Measurements from ENCODE around the gene BMP2. TPM values are rescaled to one million over a fixed set of nuclear protein-coding genes. Genes with fewer than 3 reads are reported as not detected.

Gene BMP2
- total and polyA plus RNA-seq, 4 experiments from 2014 or later = not detected

GRCh38 chr20:6818033-6818808 is 50.7 kb downstream of the BMP2 start:
- no peaks in the 10 kb centered on the region for H3K27me3 ChIP-seq (ENCODE audit: insufficient read depth, low read length)
- no peak overlapping the region for H3K27ac ChIP-seq (ENCODE audit: low read depth, low read length)
- H3K4me3 Mint-ChIP-seq = no peak overlapping the region
- intact Hi-C loops (cut with micrococcal nuclease) = no loop called here
- ChIA-PET CTCF (ENCODE audit: partially characterized antibody) (no interaction called here), POLR2A (ENCODE audit: partially characterized antibody) (no interaction called here)
- no peaks in the 10 kb centered on the region for H3K27me3 Mint-ChIP-seq
- H3K4me1 ChIP-seq (ENCODE audit: insufficient read depth, low read length) = no peaks in the 10 kb centered on the region
- DNase-seq = no peak
- peaks cover 0 to 9% (median 5%) of the 10 kb centered on the region in 8 donors for H3K9me3 Mint-ChIP-seq
- H3K36me3 ChIP-seq (ENCODE audit: insufficient read depth, low read length) = no peaks in the 10 kb centered on the region
- peak overlapping the region in 1 of 7 donors; percentile 26 for H3K27ac Mint-ChIP-seq
- H3K36me3 Mint-ChIP-seq = no peaks in the 10 kb centered on the region
- H3K4me1 Mint-ChIP-seq = no peaks in the 10 kb centered on the region
- H3K9me3 ChIP-seq (ENCODE audit: control insufficient read depth in 1 of 2, low read length in 2 of 2) = peaks cover 0 to 4% of the 10 kb centered on the region in 2 donors
- no peak overlapping the region for H3K4me3 ChIP-seq (ENCODE audit: low read length in 2 of 2)

DNA sequence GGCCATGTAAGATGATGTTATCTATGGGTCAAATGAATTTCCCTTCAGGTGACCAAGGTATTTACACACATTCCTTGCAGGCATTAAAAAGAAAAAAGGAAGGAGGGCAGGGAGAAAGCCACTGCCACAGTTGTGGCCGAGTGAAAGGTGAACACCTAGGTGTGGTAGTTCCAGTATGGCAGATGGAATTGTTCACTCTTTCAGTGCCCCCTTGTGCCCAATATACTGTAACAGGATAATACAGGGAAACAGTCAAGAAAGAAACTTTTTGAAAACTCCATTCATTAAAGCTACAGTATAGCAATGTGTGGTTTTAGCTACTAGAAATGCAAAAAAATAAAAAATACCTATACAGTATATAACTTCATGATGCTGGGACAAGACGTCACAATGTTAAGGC is 52.1 kb downstream of the BMP2 start:
- no peaks in the 10 kb centered on the region for H3K36me3 ChIP-seq (ENCODE audit: insufficient read depth, low read length)
- H3K4me3 ChIP-seq (ENCODE audit: low read length in 2 of 2) = no peak overlapping the region
- POLR2A ChIA-PET (ENCODE audit: partially characterized antibody) = no interaction called here
- DNase-seq = no peak
- intact Hi-C loops (cut with micrococcal nuclease) = no loop called here
- no peak overlapping the region for H3K27ac ChIP-seq (ENCODE audit: low read depth, low read length)
- CTCF ChIA-PET (ENCODE audit: partially characterized antibody) = no interaction called here
- Mint-ChIP-seq H3K27me3 (no peaks in the 10 kb centered on the region), H3K9me3 (peaks cover 0 to 12% (median 5%) of the 10 kb centered on the region in 8 donors), H3K4me1 (no peaks in the 10 kb centered on the region), H3K4me3 (no peak overlapping the region), H3K27ac (no peak overlapping the region), H3K36me3 (no peaks in the 10 kb centered on the region)
- H3K9me3 ChIP-seq (ENCODE audit: control insufficient read depth in 1 of 2, low read length in 2 of 2) = peaks cover 0 to 4% of the 10 kb centered on the region in 2 donors
- no peaks in the 10 kb centered on the region for H3K27me3 ChIP-seq (ENCODE audit: insufficient read depth, low read length)
- no peaks in the 10 kb centered on the region for H3K4me1 ChIP-seq (ENCODE audit: insufficient read depth, low read length)

- intact Hi-C loops (cut with micrococcal nuclease) = no loop called here
- Mint-ChIP-seq H3K27me3 (no peaks in the 10 kb centered on the region), H3K27ac (no peak overlapping the region), H3K9me3 (peaks cover 0 to 6% (median 0%) of the 10 kb centered on the region in 8 donors), H3K4me1 (no peaks in the 10 kb centered on the region), H3K4me3 (no peak overlapping the region), H3K36me3 (no peaks in the 10 kb centered on the region)
- ChIA-PET CTCF (ENCODE audit: partially characterized antibody) (no interaction called here), POLR2A (ENCODE audit: partially characterized antibody) (no interaction called here)
- Histone ChIP-seq H3K9me3 (ENCODE audit: control insufficient read depth in 1 of 2, low read length in 2 of 2) (peaks cover 0 to 4% of the 10 kb centered on the region in 2 donors), H3K36me3 (ENCODE audit: insufficient read depth, low read length) (no peaks in the 10 kb centered on the region), H3K4me1 (ENCODE audit: insufficient read depth, low read length) (no peaks in the 10 kb centered on the region), H3K27me3 (ENCODE audit: insufficient read depth, low read length) (no peaks in the 10 kb centered on the region), H3K27ac (ENCODE audit: low read depth, low read length) (no peak overlapping the region), H3K4me3 (ENCODE audit: low read length in 2 of 2) (no peak overlapping the region)
- no peak for DNase-seq
These were observed 56.9 kb downstream of the BMP2 start for GRCh38 chr20:6824401-6824800.

DNA sequence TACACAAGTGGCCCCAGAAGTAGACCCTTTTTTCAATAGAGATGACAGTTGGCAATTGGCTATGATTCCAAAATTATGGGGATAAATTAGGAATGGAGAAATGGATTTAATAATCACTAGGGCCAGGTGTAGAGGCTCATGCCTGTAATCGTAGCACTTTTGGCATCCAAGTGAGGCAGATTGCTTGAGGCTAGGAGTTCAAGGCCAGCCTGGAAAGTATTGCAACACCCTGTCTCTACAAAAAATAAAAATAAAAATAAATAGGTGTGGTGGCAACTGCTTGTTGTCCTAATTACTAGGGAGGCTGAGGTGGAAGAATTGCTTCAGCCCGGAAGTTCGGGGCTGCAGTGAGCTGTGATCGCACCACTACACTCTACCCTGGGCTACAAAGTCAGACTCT is 60.0 kb downstream of the BMP2 start:
- Histone ChIP-seq H3K4me1 (ENCODE audit: insufficient read depth, low read length) (no peaks in the 10 kb centered on the region), H3K9me3 (ENCODE audit: control insufficient read depth in 1 of 2, low read length in 2 of 2) (no peaks in the 10 kb centered on the region), H3K4me3 (ENCODE audit: low read length in 2 of 2) (no peak overlapping the region), H3K36me3 (ENCODE audit: insufficient read depth, low read length) (no peaks in the 10 kb centered on the region), H3K27me3 (ENCODE audit: insufficient read depth, low read length) (no peaks in the 10 kb centered on the region), H3K27ac (ENCODE audit: low read depth, low read length) (no peak overlapping the region)
- peaks cover 0 to 6% (median 0%) of the 10 kb centered on the region in 8 donors for H3K9me3 Mint-ChIP-seq
- ChIA-PET POLR2A (ENCODE audit: partially characterized antibody) (no interaction called here), CTCF (ENCODE audit: partially characterized antibody) (interaction anchor here (0.8 to 1.3 kb wide), 2 partner anchors 10 to 1895 kb away, joined by 4 to 5 read pairs; no protein-coding TSS in a partner anchor)
- no peaks in the 10 kb centered on the region for H3K4me1 Mint-ChIP-seq
- H3K4me3 Mint-ChIP-seq = no peak overlapping the region
- intact Hi-C loops (cut with micrococcal nuclease) = loop anchor here (5.0 kb wide), 1 partner anchor 1895 kb away; no protein-coding TSS in a partner anchor
- H3K36me3 Mint-ChIP-seq = no peaks in the 10 kb centered on the region
- no peak overlapping the region for H3K27ac Mint-ChIP-seq
- no peaks in the 10 kb centered on the region for H3K27me3 Mint-ChIP-seq
- DNase-seq = no peak

GRCh38 chr20:6828794-6829423 is 61.4 kb downstream of the BMP2 start:
- no peak overlapping the region for H3K27ac Mint-ChIP-seq
- Histone ChIP-seq H3K4me3 (ENCODE audit: low read length in 2 of 2) (no peak overlapping the region), H3K27me3 (ENCODE audit: insufficient read depth, low read length) (no peaks in the 10 kb centered on the region), H3K9me3 (ENCODE audit: control insufficient read depth in 1 of 2, low read length in 2 of 2) (no peaks in the 10 kb centered on the region), H3K27ac (ENCODE audit: low read depth, low read length) (no peak overlapping the region), H3K4me1 (ENCODE audit: insufficient read depth, low read length) (no peaks in the 10 kb centered on the region), H3K36me3 (ENCODE audit: insufficient read depth, low read length) (no peaks in the 10 kb centered on the region)
- ChIA-PET POLR2A (ENCODE audit: partially characterized antibody) (no interaction called here), CTCF (ENCODE audit: partially characterized antibody) (no interaction called here)
- no peaks in the 10 kb centered on the region for H3K36me3 Mint-ChIP-seq
- peak in 1 of 5 donors; percentile 3 for DNase-seq
- H3K27me3 Mint-ChIP-seq = no peaks in the 10 kb centered on the region
- peaks cover 0 to 2% (median 0%) of the 10 kb centered on the region in 8 donors for H3K9me3 Mint-ChIP-seq
- intact Hi-C loops (cut with micrococcal nuclease) = loop anchor here (5.0 kb wide), 1 partner anchor 1893 kb away; no protein-coding TSS in a partner anchor
- no peak overlapping the region for H3K4me3 Mint-ChIP-seq
- H3K4me1 Mint-ChIP-seq = no peaks in the 10 kb centered on the region

GRCh38 chr20:6829510-6830116 is 62.1 kb downstream of the BMP2 start:
- Histone ChIP-seq H3K4me3 (ENCODE audit: low read length in 2 of 2) (no peak overlapping the region), H3K4me1 (ENCODE audit: insufficient read depth, low read length) (no peaks in the 10 kb centered on the region), H3K27me3 (ENCODE audit: insufficient read depth, low read length) (no peaks in the 10 kb centered on the region), H3K9me3 (ENCODE audit: control insufficient read depth in 1 of 2, low read length in 2 of 2) (no peaks in the 10 kb centered on the region), H3K27ac (ENCODE audit: low read depth, low read length) (no peak overlapping the region), H3K36me3 (ENCODE audit: insufficient read depth, low read length) (no peaks in the 10 kb centered on the region)
- DNase-seq = no peak
- no peak overlapping the region for H3K4me3 Mint-ChIP-seq
- no peaks in the 10 kb centered on the region for H3K4me1 Mint-ChIP-seq
- H3K9me3 Mint-ChIP-seq = peaks cover 0 to 2% (median 0%) of the 10 kb centered on the region in 8 donors
- ChIA-PET CTCF (ENCODE audit: partially characterized antibody) (no interaction called here), POLR2A (ENCODE audit: partially characterized antibody) (no interaction called here)
- no peaks in the 10 kb centered on the region for H3K27me3 Mint-ChIP-seq
- no peak overlapping the region for H3K27ac Mint-ChIP-seq
- no peaks in the 10 kb centered on the region for H3K36me3 Mint-ChIP-seq
- intact Hi-C loops (cut with micrococcal nuclease) = loop anchor here (5.0 kb wide), 1 partner anchor 1893 kb away; no protein-coding TSS in a partner anchor

Measured in CD4-positive, alpha-beta memory T cell (primary cell).